Caki2 (cell line): ENCODE data around the gene WNT9A. TPM values are rescaled to one million over a fixed set of nuclear protein-coding genes. Genes with fewer than 3 reads are reported as not detected.
A peak's percentile ranks its signal among the peaks of the same experiment; 100 is the strongest.

ENCODE experiments used
- DNase-seq: peaks from one replicate; pipeline ENCODE4 v3.0.0-alpha.2; 2015; ENCODE audit warnings: low read depth
- in situ Hi-C: cut with HindIII; loops from 2 replicates; pipeline ENCODE4 v1.10.0; 2016; ENCODE audit warnings: low sequenced_read_pairs, low pct_unique_long_range_greater_than_20kb, mixed read lengths
- total RNA-seq: library from RNA; depleted of rRNA; stranded (reverse); fragments of >200 nt; shearing (Covaris generic); gene quantifications from 2 replicates; pipeline ENCODE4 v1.2.3, GENCODE V29; 2014; ENCODE audit warnings: low replicate concordance

Gene WNT9A
- total RNA-seq, 1 experiment from 2014 or later, result 1.1 TPM

DNA sequence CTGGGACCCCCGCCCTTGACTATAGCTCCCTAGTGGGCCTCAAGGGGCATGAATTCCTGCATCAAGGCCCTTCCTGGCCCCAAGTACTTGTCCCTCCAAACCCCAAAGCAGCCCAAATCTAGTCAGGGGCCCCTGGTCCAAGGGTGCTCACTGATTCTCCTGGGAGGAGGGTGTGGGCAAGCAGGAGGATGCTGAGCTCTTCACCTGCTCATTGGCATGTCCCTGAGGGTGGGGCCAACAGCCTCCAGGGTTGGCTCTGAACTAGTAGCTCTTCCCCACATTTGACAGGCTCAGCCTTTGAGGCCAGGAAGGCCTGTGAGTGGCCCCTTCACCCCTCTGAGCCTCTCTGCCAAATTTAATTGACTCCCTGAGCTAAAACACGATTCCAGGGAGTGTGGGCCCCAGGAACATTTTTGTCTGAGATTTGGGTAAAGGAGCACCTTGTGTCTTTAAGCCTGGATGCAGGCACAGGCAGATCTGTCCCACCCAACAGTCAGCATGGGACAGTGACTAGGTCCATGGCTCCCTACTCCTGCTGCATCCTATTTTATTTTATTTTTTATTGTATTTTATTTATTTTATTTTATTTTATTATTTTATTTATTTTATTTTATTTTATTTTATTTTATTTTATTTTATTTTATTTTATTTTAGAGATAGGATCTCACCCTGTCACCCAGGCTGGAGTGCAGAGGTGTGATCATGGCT lies 11.0 kb upstream of the WNT9A start:
- in situ Hi-C loops, result no loop called here
- DNase-seq, result no peak

DNA sequence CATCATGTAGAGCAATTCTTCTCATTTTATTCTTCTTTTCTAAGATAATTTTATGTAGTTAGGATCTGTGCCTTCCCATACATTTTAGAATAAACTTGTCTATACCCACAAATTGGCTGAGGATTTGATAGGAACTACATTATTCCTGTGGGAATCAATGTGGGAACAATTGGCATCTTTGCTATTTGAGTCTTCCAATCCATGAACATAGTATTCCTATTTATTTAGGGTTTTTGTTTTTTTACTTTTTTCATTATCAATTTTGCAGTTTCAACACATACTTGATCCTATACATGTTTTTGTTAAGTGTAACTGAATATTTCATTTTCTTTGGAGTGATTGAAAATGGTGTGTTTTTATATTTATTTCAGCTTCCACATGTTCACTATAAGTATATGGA lies 8.1 kb upstream of the WNT9A start:
- DNase-seq, result no peak
- in situ Hi-C loops, result no loop called here

DNA sequence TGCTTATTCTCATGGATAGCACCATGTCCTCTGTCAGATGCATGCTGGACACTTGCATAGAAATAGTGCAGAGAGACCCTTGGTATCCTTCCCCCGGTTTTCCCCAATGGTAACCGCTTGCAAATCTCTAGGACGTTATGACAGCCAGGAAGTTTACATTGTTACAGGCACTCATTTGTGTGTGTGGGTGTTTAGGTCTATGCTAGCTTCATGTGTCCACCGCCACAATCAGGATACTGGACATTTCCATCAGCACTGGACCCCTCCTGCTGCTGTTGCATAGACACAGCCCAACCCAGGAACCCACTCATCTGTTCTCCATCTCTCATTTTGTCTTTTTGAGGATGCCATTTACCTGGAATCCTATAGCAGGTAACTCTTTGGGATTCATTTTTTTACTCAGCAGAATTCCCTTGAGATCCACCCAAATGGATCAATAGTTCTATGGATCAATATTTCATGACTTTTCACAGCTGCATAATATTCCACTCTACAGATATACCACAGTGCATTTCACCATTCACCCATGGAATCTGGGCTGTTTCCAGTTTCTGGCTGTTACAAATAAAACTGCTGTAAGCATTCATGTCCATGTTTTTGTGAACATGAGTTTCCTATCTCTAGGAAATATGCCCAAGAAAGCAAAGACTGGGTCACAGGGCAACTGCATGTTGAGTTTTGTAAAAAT lies 6.6 kb upstream of the WNT9A start:
- in situ Hi-C loops, result no loop called here
- no peak for DNase-seq

DNA sequence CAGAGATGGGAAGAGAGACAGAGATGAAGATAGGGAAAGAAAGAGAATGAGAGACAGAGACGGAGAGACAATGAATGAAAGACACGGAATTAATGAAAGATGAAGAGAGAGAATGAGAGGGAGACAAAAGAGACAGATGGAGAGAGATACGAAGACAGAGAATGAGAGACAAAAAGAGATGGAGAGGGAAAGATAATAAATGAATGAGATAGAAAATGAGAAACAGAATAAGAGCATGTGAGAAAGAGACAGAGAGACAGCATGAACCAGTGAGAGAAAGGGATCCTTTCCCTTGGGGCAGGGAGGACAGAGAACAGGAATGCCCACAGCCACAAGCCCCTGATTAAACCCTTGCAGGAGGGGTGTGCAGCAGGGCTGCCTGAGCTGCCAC lies 5.3 kb upstream of the WNT9A start:
- DNase-seq, result no peak
- in situ Hi-C loops, result no loop called here

DNA sequence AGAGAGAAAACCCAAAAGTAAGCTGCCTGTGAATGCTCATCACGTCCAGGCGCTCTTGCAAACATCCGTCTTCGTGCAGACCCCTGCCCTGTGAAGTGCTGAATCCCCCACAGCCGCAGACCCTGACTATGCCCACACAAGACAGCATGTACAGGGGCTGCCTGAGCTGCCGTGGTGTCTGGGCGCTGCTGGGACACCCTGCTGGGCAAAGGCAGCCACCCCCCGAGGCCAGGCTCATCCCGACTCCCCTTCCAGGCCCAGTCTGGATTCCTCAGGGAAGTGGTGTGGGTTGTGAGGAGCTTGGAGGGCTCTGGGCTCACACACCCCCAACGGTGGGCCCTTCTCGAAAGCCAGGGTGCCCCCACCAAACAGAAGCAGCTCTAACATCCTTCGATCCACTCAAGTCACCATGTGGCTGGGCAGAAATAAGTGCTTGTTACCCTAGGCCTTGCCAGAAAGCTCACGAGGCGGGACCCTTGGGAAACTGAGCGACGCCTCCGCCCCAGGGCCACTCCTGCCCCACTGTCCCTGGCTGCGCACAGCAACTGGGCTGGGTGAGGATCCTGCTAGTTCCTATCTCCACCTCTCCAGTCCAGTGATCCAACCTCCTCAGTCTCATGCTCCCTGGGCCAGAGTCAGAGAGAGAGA lies 4.8 kb upstream of the WNT9A start:
- DNase-seq, result no peak
- in situ Hi-C loops, result no loop called here

DNA sequence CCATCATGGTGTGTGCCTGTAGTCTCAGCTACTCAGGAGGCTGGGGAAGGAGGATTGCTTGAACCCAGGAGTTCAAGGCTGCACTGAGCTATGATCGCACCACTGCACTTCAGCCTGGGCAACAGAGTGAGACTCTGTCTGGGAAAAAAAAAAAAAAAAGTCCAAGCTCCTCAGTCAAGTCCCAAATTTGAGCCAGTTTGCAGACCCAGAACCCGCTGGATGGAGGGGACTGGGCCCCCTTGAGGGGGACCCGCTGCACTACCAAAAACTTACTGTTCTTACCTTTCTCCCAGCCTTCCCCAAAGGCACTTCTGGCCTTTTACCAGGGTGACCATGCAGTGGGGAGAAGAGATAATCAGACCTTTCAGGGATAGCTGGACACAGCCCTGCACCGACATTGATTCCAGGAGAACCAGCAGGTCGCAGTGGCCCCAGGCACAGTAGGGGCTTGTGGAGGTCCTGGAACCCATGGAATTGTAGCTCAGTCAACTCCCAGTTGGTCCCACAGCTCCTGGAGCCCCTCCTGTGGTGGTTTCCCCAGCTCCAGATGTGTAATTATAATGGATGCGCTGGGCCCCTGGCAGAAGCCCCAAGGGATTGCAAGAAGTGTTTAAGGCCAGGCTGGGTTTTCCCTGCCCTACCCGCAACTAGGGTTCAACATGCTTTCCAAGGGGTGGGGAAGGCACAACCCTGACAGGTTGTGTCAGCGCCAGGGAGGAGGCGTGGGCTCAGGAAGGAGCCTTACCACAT lies 4.1 kb upstream of the WNT9A start:
- DNase-seq, result no peak
- in situ Hi-C loops, result no loop called here

GRCh38 chr1:227950735-227951346 lies 3.1 kb upstream of the WNT9A start:
- in situ Hi-C loops, result no loop called here
- DNase-seq, result no peak

GRCh38 chr1:227949954-227950734 lies 2.4 kb upstream of the WNT9A start:
- in situ Hi-C loops, result no loop called here
- DNase-seq, result no peak

DNA sequence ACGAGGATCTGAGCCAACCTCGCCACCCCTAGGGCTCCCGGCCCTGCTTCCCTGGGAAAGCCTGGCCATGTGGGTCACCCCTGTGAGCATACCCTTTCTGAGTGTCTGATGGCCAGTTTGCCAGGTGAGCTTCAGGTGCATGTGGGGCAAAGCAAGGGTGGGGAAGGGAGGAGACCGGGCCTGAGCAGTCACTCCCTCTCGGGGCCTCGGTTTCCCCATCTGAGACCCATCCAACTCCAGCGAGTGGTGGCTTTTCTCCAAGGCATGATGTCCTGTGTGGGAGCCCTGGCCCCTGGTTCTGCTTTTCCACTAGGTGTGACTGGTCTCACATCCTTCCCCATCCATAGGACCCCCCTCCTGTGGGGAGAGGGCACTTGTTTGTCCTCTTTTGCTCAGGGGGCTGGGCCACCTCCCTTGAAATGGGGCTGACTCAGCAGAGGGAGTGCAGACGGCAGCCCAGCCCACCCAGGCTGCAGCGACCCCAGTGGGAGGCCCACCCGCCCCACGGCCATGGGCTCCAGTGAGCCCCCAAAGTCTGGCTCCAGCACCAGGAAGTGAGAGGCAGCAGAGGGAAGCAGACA lies 1.7 kb upstream of the WNT9A start:
- in situ Hi-C loops, result no loop called here

GRCh38 chr1:227948493-227949260 lies 945 bp upstream of the WNT9A start:
- DNase-seq, result peak; percentile 45
- in situ Hi-C loops, result no loop called here

More for the DNA sequence above, 1.7 kb upstream of the WNT9A start:
- no peak for DNase-seq

DNA sequence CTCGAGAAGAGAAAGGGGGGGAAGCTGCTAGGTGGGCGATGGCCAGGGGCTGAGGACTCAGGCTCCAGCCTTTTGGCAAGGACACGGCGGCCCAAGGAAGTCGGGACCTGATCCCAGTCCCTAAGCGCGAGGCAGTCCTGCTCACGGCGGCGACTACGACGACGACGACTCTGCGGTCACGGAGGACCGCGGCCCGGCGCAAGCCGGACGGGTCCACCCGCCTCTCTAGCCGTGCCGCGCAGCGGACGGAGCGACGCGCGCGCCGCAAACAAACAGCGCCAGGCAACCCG lies 401 bp downstream of the WNT9A start:
- in situ Hi-C loops, result no loop called here
- DNase-seq, result peak; percentile 57

DNA sequence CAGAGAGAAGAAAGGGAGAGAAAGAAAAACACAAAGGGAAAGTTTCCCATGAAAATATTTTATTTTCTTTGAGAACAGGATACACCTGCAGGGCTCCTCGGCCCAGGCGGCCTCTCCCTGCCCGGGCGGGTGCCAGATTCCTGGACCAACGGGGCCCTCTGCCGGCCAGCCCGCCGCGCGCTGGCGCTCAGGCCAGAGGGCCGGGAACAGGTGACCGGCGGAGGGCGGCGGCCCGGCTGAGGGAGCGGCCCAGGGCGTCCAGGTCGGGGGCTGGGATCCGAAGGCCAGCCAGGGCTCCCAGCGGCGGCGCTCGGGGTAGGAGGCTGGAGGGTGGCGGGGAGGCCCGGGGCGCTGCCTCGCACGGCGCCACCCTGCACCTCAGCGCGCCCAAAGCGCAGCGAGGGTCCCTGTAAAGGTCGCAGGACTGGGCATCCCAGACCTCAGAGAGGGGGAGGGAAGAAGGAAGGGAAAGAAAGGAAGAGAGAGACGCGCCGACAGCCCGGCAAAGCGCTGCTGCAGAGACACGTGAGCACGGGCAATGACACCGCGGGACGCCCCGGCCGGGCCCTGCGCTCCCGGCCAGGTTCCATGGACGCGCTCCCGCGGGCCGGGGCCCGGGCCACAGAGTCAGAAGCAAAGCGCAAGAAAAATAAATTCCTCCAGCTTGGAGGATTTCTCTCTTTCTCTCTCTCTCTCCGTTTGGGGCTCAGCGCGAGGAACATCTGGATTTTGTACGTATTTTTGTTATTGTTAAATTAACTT lies 927 bp downstream of the WNT9A start:
- in situ Hi-C loops, result no loop called here
- peak; percentile 89 for DNase-seq

GRCh38 chr1:227945891-227946623 lies 1.7 kb downstream of the WNT9A start:
- in situ Hi-C loops, result no loop called here
- peak; percentile 89 for DNase-seq

DNA sequence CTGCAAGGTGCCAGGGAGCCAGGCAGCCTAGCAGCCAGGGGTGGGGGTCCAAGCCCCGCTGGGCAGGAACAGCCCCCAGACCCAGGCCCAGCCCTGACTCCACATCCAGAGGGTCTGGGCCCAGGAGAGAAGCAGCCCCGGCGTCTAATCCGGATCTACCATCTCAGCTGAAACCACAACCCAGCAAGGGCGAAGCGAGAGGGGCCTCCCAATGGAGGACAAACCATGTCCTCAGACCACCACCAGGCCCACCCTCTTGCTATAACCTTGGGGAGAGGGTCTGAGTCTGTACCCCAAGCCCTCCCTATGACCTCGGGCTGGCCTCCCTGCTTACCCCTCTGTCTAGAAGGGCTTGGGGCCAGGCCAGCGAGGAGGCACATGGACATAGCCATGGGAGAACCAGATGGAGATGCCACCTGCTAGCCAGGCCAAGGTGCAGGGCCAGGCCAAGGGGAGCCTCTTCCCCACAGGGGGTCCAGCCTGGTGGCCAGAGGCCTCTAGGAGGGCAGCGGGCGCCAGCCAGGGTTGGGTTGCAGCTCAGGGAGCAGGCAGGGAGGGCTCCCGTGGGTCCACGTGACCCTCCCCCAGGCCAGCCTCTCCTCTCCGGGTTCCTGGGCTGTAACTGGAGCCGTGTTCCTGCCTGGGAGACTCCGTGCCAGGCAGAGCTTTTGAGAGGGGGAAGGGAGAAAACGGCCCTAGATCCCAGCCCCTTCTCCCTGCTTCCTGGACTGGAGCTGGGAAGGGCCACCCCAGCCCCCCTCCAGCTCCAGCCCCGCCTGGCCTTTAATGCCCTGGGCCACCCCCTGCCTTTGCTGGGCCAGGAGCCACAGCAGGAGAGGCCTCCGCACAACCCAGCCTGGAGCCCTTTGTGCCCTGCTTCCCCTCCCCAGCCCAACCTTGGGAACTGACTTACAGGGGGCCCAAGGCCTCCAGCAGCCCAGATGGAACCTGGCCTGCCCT lies 2.5 kb downstream of the WNT9A start:
- DNase-seq, result no peak
- in situ Hi-C loops, result no loop called here
